ENCODE measurements around the gene ADGRD1. TPM values are rescaled to one million over a fixed set of nuclear protein-coding genes. Genes with fewer than 3 reads are reported as not detected.

Gene ADGRD1
- total RNA-seq, 1 donor from 2014 or later: 11.0 TPM

GRCh38 chr12:131097202-131098177, 143.8 kb downstream of the ADGRD1 start:
- peak; percentile 65 for DNase-seq (ENCODE audit: extremely low spot score, unreplicated experiment)
- H3K4me3 Mint-ChIP-seq: no peak overlapping the region
- no peak for TF ChIP-seq CTCF (conservative IDR thresholded peaks at IDR 0.05)
- H3K4me1 Mint-ChIP-seq (ENCODE audit: unreplicated experiment): peaks cover 4% of the 10 kb centered on the region
- H3K27me3 Mint-ChIP-seq: no peaks in the 10 kb centered on the region
- H3K9me3 Mint-ChIP-seq: no peaks in the 10 kb centered on the region
- no peaks in the 10 kb centered on the region for H3K36me3 Mint-ChIP-seq
- H3K27ac Mint-ChIP-seq: no peak overlapping the region

- H3K27me3 Mint-ChIP-seq: no peaks in the 10 kb centered on the region
- peak; percentile 45 for DNase-seq (ENCODE audit: extremely low spot score, unreplicated experiment)
- no peaks in the 10 kb centered on the region for H3K9me3 Mint-ChIP-seq
- H3K4me1 Mint-ChIP-seq (ENCODE audit: unreplicated experiment): peaks cover 4% of the 10 kb centered on the region
- H3K4me3 Mint-ChIP-seq: no peak overlapping the region
- no peaks in the 10 kb centered on the region for H3K36me3 Mint-ChIP-seq
- TF ChIP-seq CTCF (conservative IDR thresholded peaks at IDR 0.05): no peak
- H3K27ac Mint-ChIP-seq: no peak overlapping the region
These were observed 144.7 kb downstream of the ADGRD1 start for GRCh38 chr12:131098178-131098981.

GRCh38 chr12:131100031-131100674, 146.4 kb downstream of the ADGRD1 start:
- Mint-ChIP-seq H3K9me3 (no peaks in the 10 kb centered on the region), H3K27ac (no peak overlapping the region)
- no peak for TF ChIP-seq CTCF (conservative IDR thresholded peaks at IDR 0.05)

GRCh38 chr12:131101006-131101405, 147.3 kb downstream of the ADGRD1 start:
- no peaks in the 10 kb centered on the region for H3K9me3 Mint-ChIP-seq
- peak; percentile 29 for DNase-seq (ENCODE audit: extremely low spot score, unreplicated experiment)
- H3K36me3 Mint-ChIP-seq: no peaks in the 10 kb centered on the region
- H3K27ac Mint-ChIP-seq: no peak overlapping the region
- H3K4me3 Mint-ChIP-seq: no peak overlapping the region
- TF ChIP-seq CTCF (conservative IDR thresholded peaks at IDR 0.05): no peak
- H3K4me1 Mint-ChIP-seq (ENCODE audit: unreplicated experiment): peaks cover 6% of the 10 kb centered on the region
- H3K27me3 Mint-ChIP-seq: no peaks in the 10 kb centered on the region

More at GRCh38 chr12:131100031-131100674, 146.4 kb downstream of the ADGRD1 start:
- Mint-ChIP-seq H3K27me3 (no peaks in the 10 kb centered on the region), H3K4me3 (no peak overlapping the region), H3K4me1 (ENCODE audit: unreplicated experiment) (peaks cover 10% of the 10 kb centered on the region), H3K36me3 (no peaks in the 10 kb centered on the region)
- DNase-seq (ENCODE audit: extremely low spot score, unreplicated experiment): no peak

- Mint-ChIP-seq H3K36me3 (no peaks in the 10 kb centered on the region), H3K9me3 (no peaks in the 10 kb centered on the region), H3K27ac (no peak overlapping the region), H3K4me1 (ENCODE audit: unreplicated experiment) (peaks cover 6% of the 10 kb centered on the region), H3K27me3 (no peaks in the 10 kb centered on the region), H3K4me3 (no peak overlapping the region)
- TF ChIP-seq CTCF (conservative IDR thresholded peaks at IDR 0.05): no peak
- peak; percentile 44 for DNase-seq (ENCODE audit: extremely low spot score, unreplicated experiment)
These were observed 148.2 kb downstream of the ADGRD1 start for GRCh38 chr12:131101703-131102492.
